Heart left ventricle (tissue), 13 donors: ENCODE results near the gene NMNAT3.

Experiments
- POLR2A ChIP-seq, 2 donors: fragments of 450-650 bp; IDR thresholded peaks; one replicate each; pipeline ENCODE4 v1.6.1; 2017; ENCODE audit warnings: antibody characterized with exemption in 2 of 2, mild to moderate bottlenecking in 2 of 2, moderate library complexity in 2 of 2
- TF ChIP-seq, protein P1 (sequence below), 12 donors: fragments of 200-600 bp; sonication (generic) in 4 of 12; IDR thresholded peaks; one replicate each; pipeline versions ENCODE4 v1.5.0 to v1.8.0; 2018 to 2022; ENCODE audit warnings: antibody characterized with exemption in 12 of 12, mild to moderate bottlenecking in 5 of 12
- donor health status: ischemic (EF 13 %, LVEDD 7.1; RV severe dilation, severe dysfunction).
- donor health status: DM: no; HTN: yes; CAD: no.
- donor health status: DM: no; HTN: no; CAD: no.
- donor health status: ischemic (EF 25% LVEDD 6.9; RV normal size, moderate dysfunction).
- donor health status: ischemic (EF 25% LVEDD 5.7; RV mildly dilated, moderate dysfunction).
- donor health status: ischemic (EF 35%, LVEDD 5.7; RV mildly dilated, moderate dysfunction).
- donor health status: nonischemic (EF 11% LVEDD 7.7; RV severe dilation, severe dysfunction).
- donor health status: DM: yes; HTN: yes; CAD: no.
- donor health status: PGD.
- donor health status: ischemic (EF 29% LVEDD 5.4; RV normal size, mild dysfunction).
- donor health status: nonischemic (EF 23%, LVEDD 6.1; RV moderate dilation, normal function).

DNA sequence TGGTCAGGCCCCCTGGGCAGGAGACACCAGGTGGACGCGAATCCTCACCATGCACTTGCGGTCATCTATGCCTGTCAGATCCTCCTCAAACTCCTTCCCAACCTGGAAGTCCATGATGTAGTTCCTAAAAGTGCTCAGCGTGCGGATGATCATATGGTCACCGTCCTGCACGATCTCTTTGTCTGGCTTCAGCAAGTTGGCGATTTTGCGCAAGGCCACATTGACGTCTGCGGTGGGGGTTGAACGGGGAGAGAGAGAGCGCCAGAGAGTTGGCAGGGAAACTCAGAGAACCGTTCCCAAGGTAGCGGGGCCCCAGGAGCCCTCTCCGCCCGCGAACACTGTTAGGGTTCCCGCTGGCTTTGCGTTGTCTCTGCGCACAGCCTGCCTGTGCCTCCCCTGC is 139.0 kb downstream of the NMNAT3 start:
- TF ChIP-seq, protein P1, sequence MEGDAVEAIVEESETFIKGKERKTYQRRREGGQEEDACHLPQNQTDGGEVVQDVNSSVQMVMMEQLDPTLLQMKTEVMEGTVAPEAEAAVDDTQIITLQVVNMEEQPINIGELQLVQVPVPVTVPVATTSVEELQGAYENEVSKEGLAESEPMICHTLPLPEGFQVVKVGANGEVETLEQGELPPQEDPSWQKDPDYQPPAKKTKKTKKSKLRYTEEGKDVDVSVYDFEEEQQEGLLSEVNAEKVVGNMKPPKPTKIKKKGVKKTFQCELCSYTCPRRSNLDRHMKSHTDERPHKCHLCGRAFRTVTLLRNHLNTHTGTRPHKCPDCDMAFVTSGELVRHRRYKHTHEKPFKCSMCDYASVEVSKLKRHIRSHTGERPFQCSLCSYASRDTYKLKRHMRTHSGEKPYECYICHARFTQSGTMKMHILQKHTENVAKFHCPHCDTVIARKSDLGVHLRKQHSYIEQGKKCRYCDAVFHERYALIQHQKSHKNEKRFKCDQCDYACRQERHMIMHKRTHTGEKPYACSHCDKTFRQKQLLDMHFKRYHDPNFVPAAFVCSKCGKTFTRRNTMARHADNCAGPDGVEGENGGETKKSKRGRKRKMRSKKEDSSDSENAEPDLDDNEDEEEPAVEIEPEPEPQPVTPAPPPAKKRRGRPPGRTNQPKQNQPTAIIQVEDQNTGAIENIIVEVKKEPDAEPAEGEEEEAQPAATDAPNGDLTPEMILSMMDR (IDR thresholded peaks at IDR 0.05), result no peak
- TF ChIP-seq POLR2A (IDR thresholded peaks at IDR 0.05), result no peak
